HCT116 (cell line): ENCODE measurements around the gene RAB3GAP1.

ENCODE experiments used
- ELF1 ChIP-seq: IDR thresholded peaks from 2 replicates; pipeline ENCODE4 v1.6.1; 2012; ENCODE audit warnings: low read depth, borderline replicate concordance
- EZH2 ChIP-seq: fragments of 200-600 bp; sonication (generic); IDR thresholded peaks from 2 replicates; pipeline ENCODE4 v1.6.1; 2017; ENCODE audit warnings: antibody characterized with exemption, mixed run types
- JUND ChIP-seq: IDR thresholded peaks from 2 replicates; pipeline ENCODE4 v1.6.1; 2012
- POLR2A ChIP-seq: IDR thresholded peaks from 2 replicates; pipeline ENCODE4 v1.7.0; 2011; ENCODE audit warnings: borderline replicate concordance; ENCODE audit not compliant: insufficient read depth, insufficient read length; ENCODE audit errors: extremely low read depth
- POLR2AphosphoS5 ChIP-seq: IDR thresholded peaks from 2 replicates; pipeline ENCODE4 v1.6.1; 2011; ENCODE audit warnings: mild to moderate bottlenecking, low read depth, low read length, moderate library complexity
- SIN3A ChIP-seq: IDR thresholded peaks from 2 replicates; pipeline ENCODE4 v1.6.1; 2012; ENCODE audit warnings: low read depth
- TCF7L2 ChIP-seq: IDR thresholded peaks from 2 replicates; pipeline ENCODE4 v1.7.0; 2011; ENCODE audit warnings: borderline replicate concordance, inconsistent platforms; ENCODE audit not compliant: insufficient read depth, insufficient read length; ENCODE audit errors: extremely low read depth
- TF ChIP-seq, protein P1 (sequence below): IDR thresholded peaks from 2 replicates; pipeline ENCODE4 v1.6.1; 2012
- TF ChIP-seq, protein P2 (sequence below), 3 experiments: fragments of 200-600 bp in 1 of 3; sonication (generic) in 1 of 3; IDR thresholded peaks in 2 of 3; conservative IDR thresholded peaks in 1 of 3; 2 replicates each; pipeline ENCODE4 v1.5.1; 2012 to 2017; ENCODE audit warnings: low read depth in 2 of 3, low read length in 2 of 3, antibody characterized with exemption in 1 of 3, borderline replicate concordance in 1 of 3, control low read depth in 1 of 3, mild to moderate bottlenecking in 1 of 3, mixed read lengths in 1 of 3, mixed run types in 1 of 3, moderate library complexity in 1 of 3; ENCODE audit not compliant: insufficient read depth in 1 of 3

DNA sequence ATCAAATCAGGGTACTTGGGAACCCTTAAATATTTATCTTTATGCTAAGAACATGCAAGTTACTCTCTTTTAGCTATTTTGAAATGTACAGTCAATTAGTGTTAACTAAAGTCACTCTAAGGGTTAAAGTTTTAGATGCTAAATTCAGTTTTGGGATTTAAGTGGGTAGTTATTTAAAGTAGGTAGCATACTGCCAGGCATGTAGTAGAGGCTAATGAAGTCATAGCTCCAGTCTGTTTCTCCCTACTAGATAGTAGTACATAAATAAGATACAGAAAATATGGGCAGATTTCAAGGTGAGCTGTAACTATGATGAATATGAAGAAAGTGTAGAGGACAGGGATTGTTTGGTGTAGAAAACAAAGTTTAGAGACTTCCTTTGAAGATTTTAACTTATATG, 7.5 kb downstream of the RAB3GAP1 start:
- TF ChIP-seq, protein P1, sequence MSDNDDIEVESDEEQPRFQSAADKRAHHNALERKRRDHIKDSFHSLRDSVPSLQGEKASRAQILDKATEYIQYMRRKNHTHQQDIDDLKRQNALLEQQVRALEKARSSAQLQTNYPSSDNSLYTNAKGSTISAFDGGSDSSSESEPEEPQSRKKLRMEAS, result no peak
- TF ChIP-seq, protein P2, sequence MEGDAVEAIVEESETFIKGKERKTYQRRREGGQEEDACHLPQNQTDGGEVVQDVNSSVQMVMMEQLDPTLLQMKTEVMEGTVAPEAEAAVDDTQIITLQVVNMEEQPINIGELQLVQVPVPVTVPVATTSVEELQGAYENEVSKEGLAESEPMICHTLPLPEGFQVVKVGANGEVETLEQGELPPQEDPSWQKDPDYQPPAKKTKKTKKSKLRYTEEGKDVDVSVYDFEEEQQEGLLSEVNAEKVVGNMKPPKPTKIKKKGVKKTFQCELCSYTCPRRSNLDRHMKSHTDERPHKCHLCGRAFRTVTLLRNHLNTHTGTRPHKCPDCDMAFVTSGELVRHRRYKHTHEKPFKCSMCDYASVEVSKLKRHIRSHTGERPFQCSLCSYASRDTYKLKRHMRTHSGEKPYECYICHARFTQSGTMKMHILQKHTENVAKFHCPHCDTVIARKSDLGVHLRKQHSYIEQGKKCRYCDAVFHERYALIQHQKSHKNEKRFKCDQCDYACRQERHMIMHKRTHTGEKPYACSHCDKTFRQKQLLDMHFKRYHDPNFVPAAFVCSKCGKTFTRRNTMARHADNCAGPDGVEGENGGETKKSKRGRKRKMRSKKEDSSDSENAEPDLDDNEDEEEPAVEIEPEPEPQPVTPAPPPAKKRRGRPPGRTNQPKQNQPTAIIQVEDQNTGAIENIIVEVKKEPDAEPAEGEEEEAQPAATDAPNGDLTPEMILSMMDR (IDR thresholded peaks at IDR 0.05 in 2 of 3, conservative IDR thresholded peaks at IDR 0.05 in 1 of 3; ENCODE audit: borderline replicate concordance in 1 of 3, insufficient read depth in 1 of 3, low read depth in 2 of 3, low read length in 2 of 3), result no peak
- TF ChIP-seq POLR2A, result no peak
- TF ChIP-seq TCF7L2, result no peak
- TF ChIP-seq ELF1, result no peak
- no peak for TF ChIP-seq POLR2AphosphoS5
- no peak for TF ChIP-seq SIN3A
- no peak for TF ChIP-seq JUND
- no peak for TF ChIP-seq EZH2
